Endothelial cell of umbilical vein (primary cell): ENCODE data around the gene ZBBX. TPM values are rescaled to one million over a fixed set of nuclear protein-coding genes. Genes with fewer than 3 reads are reported as not detected.

ENCODE experiments used
- BruUV-seq: library from RNA; stranded (reverse); fragments of 400-500 nt; replicated peaks from 2 replicates; lab custom pipeline; 2021; lab: Mats Ljungman, UMichigan
- CTCF ChIA-PET: fragments of 300-600, 350-600 bp; sonication (Branson Sonifier 250); formaldehyde crosslinking; loops from one replicate; lab custom pipeline; 2021; ENCODE audit warnings: antibody characterized with exemption, inconsistent platforms; lab: Charles Lee
- POLR2A ChIA-PET: fragments of 300-600, 350-600 bp; sonication (Branson Sonifier 250); formaldehyde crosslinking; loops from one replicate; lab custom pipeline; 2021; ENCODE audit warnings: antibody characterized with exemption, inconsistent platforms; lab: Charles Lee
- DNase-seq: peaks from one replicate; pipeline ENCODE4 v3.0.0-alpha.2; 2011; ENCODE audit warnings: low read depth, low spot score
- FAIRE-seq: peaks from 2 replicates; lab custom pipeline; 2011; peaks lifted over from hg19 to GRCh38; lab: Jason Lieb, UNC
- H2AFZ ChIP-seq: 2 replicates; pipeline ENCODE4 v1.6.0; 2012; ENCODE audit warnings: low read depth, low read length, control low read depth, inconsistent platforms
- H3K27ac ChIP-seq: 2 replicates; pipeline ENCODE4 v1.5.1; 2011; ENCODE audit warnings: low read depth, mild to moderate bottlenecking, control low read depth, low read length, moderate library complexity; ENCODE audit not compliant: insufficient read depth
- H3K27me3 ChIP-seq, 2 experiments: 2 replicates each; pipeline versions ENCODE4 v1.6.0 to v1.6.1; 2011; ENCODE audit warnings: low read length in 2 of 2, mixed read lengths in 1 of 2; ENCODE audit not compliant: control insufficient read depth in 2 of 2, insufficient read depth in 2 of 2
- H3K36me3 ChIP-seq, 2 experiments: 2 replicates in 1 of 2; 3 replicates in 1 of 2; pipeline ENCODE4 v1.5.1; 2011; ENCODE audit warnings: low read length in 2 of 2, mild to moderate bottlenecking in 1 of 2, moderate library complexity in 1 of 2; ENCODE audit not compliant: control insufficient read depth in 2 of 2, insufficient read depth in 2 of 2; ENCODE audit errors: extremely low read depth in 1 of 2
- H3K4me1 ChIP-seq: 3 replicates; pipeline ENCODE4 v1.5.1; 2011; ENCODE audit warnings: mild to moderate bottlenecking, low read length; ENCODE audit not compliant: control insufficient read depth, insufficient read depth; ENCODE audit errors: extremely low read depth
- H3K4me2 ChIP-seq: 2 replicates; pipeline ENCODE4 v1.6.1; 2011; ENCODE audit warnings: low read length, control low read depth, mixed read lengths; ENCODE audit not compliant: insufficient read depth
- H3K4me3 ChIP-seq, 3 experiments: fragments of 200-600 bp in 1 of 3; sonication (generic), shearing (Covaris generic) in 1 of 3; replicated peaks in 1 of 3; 2 replicates each; pipeline ENCODE4 v1.5.1; 2011 to 2016; ENCODE audit warnings: control low read depth in 3 of 3, low read length in 3 of 3, mild to moderate bottlenecking in 2 of 3, inconsistent platforms in 1 of 3, low read depth in 1 of 3, moderate library complexity in 1 of 3; ENCODE audit not compliant: insufficient read depth in 1 of 3
- H3K79me2 ChIP-seq: 2 replicates; pipeline ENCODE4 v1.6.0; 2012; ENCODE audit warnings: low read length, inconsistent platforms; ENCODE audit not compliant: control insufficient read depth, insufficient read depth
- H3K9ac ChIP-seq: replicated peaks from 2 replicates; pipeline ENCODE3; 2011; ENCODE audit warnings: low read length, control low read depth; ENCODE audit not compliant: insufficient read depth; ENCODE audit errors: extremely low read depth
- H3K9me1 ChIP-seq: replicated peaks from 3 replicates; pipeline ENCODE4 v1.6.0; 2011; ENCODE audit warnings: mild to moderate bottlenecking, low read length; ENCODE audit not compliant: control insufficient read depth, insufficient read depth; ENCODE audit errors: extremely low read depth
- H3K9me3 ChIP-seq: replicated peaks from 2 replicates; pipeline ENCODE4 v1.5.1; 2012; ENCODE audit warnings: low read length, inconsistent platforms; ENCODE audit not compliant: control insufficient read depth, insufficient read depth
- H4K20me1 ChIP-seq: replicated peaks from 2 replicates; pipeline ENCODE3; 2011; ENCODE audit warnings: mild to moderate bottlenecking, low read length; ENCODE audit not compliant: control insufficient read depth, insufficient read depth; ENCODE audit errors: extremely low read depth
- EZH2 ChIP-seq: IDR thresholded peaks from 2 replicates; pipeline ENCODE4 v1.6.1; 2012; ENCODE audit warnings: borderline replicate concordance, low read depth, mild to moderate bottlenecking, moderate library complexity, low read length, inconsistent platforms; ENCODE audit not compliant: severe bottlenecking
- FOS ChIP-seq: IDR thresholded peaks from 2 replicates; pipeline ENCODE4 v1.6.1; 2011; ENCODE audit warnings: mild to moderate bottlenecking, low read length, moderate library complexity, borderline replicate concordance; ENCODE audit not compliant: insufficient read depth
- GATA2 ChIP-seq: IDR thresholded peaks from 2 replicates; pipeline ENCODE4 v1.7.0; 2011; ENCODE audit warnings: low read depth, mild to moderate bottlenecking, moderate library complexity, mixed read lengths, low read length; ENCODE audit not compliant: insufficient read length, insufficient read depth
- JUN ChIP-seq: IDR thresholded peaks from 2 replicates; pipeline ENCODE4 v1.6.1; 2011; ENCODE audit warnings: borderline replicate concordance, low read depth; ENCODE audit not compliant: insufficient read length, insufficient read depth
- MAX ChIP-seq: IDR thresholded peaks from 2 replicates; pipeline ENCODE4 v1.6.1; 2011; ENCODE audit not compliant: insufficient read depth, insufficient read length
- MYC ChIP-seq: IDR thresholded peaks from one replicate; pipeline ENCODE4 v1.6.1; 2011; ENCODE audit warnings: mild to moderate bottlenecking, low read depth, low read length
- POLR2A ChIP-seq: IDR thresholded peaks from 2 replicates; pipeline ENCODE4 v1.6.1; 2012; ENCODE audit warnings: low read depth, mild to moderate bottlenecking, control low read depth, low read length
- POLR2AphosphoS5 ChIP-seq: IDR thresholded peaks from 2 replicates; pipeline ENCODE4 v1.6.1; 2012; ENCODE audit warnings: low read depth, mild to moderate bottlenecking, control low read depth, low read length, moderate library complexity; ENCODE audit not compliant: insufficient read depth
- dilution Hi-C: fragments of 300-500 bp; cut with MboI; formaldehyde crosslinking; loops from one replicate; pipeline ENCODE4 v1.15.0; 2019; ENCODE audit warnings: low sequenced_read_pairs; ENCODE audit not compliant: extremely low pct_ligation_motif_present
- intact Hi-C: fragments of 100-400 bp; cut with micrococcal nuclease; formaldehyde crosslinking; loops from one replicate; pipeline ENCODE4 v1.10.0; 2022
- polyA plus RNA-seq, 4 experiments: library from polyadenylated mRNA; depleted of rRNA in 3 of 4; stranded (reverse) in 3 of 4; unstranded in 1 of 4; fragments of >200 nt; gene quantifications; 2 replicates each; pipeline versions ENCODE4 v1.2.1 to v1.2.3, GENCODE V29; 2011 to 2012; ENCODE audit warnings: missing spikeins in 1 of 4
- total RNA-seq: library from RNA; stranded (reverse); gene quantifications from 2 replicates; pipeline ENCODE4 v1.2.3, GENCODE V29; 2021
- TF ChIP-seq, protein P1 (sequence below), 2 donors: IDR thresholded peaks; 1 replicate in 1 of 2; 2 replicates in 1 of 2; pipeline ENCODE4 v1.5.1; 2011; ENCODE audit warnings: low read length in 2 of 2, mild to moderate bottlenecking in 2 of 2, moderate library complexity in 2 of 2, control low read depth in 1 of 2, inconsistent platforms in 1 of 2, low read depth in 1 of 2; ENCODE audit not compliant: insufficient read depth in 1 of 2; ENCODE audit errors: extremely low read depth in 1 of 2

The ZBBX gene
- total and polyA plus RNA-seq, 2 donors (not counting 3 experiments of a cell fraction or from before 2014, with no cell fraction given) = not detected

DNA sequence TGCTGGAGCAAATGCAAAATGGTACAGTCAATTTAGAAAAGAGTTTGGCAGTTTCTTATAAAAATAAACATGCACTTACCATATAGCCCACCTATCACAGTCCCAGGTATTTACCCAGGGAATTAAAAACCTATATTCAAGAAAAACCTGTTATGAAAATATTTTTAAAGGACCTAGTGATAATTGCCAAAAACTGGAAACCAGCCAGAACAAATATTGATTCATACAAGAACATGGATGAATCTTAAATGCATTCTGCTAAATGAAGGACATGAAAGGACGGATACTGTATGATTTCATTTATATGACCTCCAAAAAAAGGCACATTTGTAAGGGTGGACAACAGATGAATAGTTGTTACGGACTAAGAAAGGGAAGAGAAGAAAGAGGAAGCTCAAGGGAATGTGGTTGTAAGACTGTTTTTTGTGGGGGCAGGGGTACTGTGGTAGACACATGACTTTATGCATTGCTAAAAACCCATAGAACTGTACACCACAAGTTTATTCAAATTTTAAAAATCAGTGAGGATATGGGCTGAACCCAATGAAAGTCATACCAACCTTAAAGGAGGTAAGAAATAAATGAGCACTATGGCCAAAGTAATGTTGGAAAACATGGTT lies 61.0 kb downstream of the ZBBX start:
- no peak overlapping the region for H3K4me2 ChIP-seq
- ChIA-PET CTCF (no interaction called here), POLR2A (no interaction called here)
- H3K4me1 ChIP-seq = no peaks in the 10 kb centered on the region
- H3K9me1 ChIP-seq = no peaks in the 10 kb centered on the region
- no peak for DNase-seq
- no peaks in the 10 kb centered on the region for H4K20me1 ChIP-seq
- BruUV-seq = no TSS peak
- H3K79me2 ChIP-seq = no peaks in the 10 kb centered on the region
- TF ChIP-seq GATA2 = no peak
- no peak for TF ChIP-seq MAX
- no peak for TF ChIP-seq JUN
- TF ChIP-seq MYC = no peak
- no peak for TF ChIP-seq FOS
- TF ChIP-seq POLR2AphosphoS5 = no peak
- TF ChIP-seq, protein P1, sequence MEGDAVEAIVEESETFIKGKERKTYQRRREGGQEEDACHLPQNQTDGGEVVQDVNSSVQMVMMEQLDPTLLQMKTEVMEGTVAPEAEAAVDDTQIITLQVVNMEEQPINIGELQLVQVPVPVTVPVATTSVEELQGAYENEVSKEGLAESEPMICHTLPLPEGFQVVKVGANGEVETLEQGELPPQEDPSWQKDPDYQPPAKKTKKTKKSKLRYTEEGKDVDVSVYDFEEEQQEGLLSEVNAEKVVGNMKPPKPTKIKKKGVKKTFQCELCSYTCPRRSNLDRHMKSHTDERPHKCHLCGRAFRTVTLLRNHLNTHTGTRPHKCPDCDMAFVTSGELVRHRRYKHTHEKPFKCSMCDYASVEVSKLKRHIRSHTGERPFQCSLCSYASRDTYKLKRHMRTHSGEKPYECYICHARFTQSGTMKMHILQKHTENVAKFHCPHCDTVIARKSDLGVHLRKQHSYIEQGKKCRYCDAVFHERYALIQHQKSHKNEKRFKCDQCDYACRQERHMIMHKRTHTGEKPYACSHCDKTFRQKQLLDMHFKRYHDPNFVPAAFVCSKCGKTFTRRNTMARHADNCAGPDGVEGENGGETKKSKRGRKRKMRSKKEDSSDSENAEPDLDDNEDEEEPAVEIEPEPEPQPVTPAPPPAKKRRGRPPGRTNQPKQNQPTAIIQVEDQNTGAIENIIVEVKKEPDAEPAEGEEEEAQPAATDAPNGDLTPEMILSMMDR (IDR thresholded peaks at IDR 0.05; ENCODE audit: extremely low read depth in 1 of 2, insufficient read depth in 1 of 2, low read depth in 1 of 2, low read length in 2 of 2) = no peak
- TF ChIP-seq POLR2A = no peak
- no peak for TF ChIP-seq EZH2
- no peaks in the 10 kb centered on the region for H3K36me3 ChIP-seq
- H2AFZ ChIP-seq = no peak overlapping the region
- no peak overlapping the region for H3K9ac ChIP-seq
- H3K9me3 ChIP-seq = no peaks in the 10 kb centered on the region
- H3K27me3 ChIP-seq = no peaks in the 10 kb centered on the region
- intact Hi-C loops (no loop called here), dilution Hi-C loops (no loop called here)
- no peak overlapping the region for H3K27ac ChIP-seq
- no peak overlapping the region for H3K4me3 ChIP-seq
- no peak for FAIRE-seq
